Tibial artery (tissue), 4 donors: ENCODE measurements around the gene BAIAP2L1.

Experiments used
- DNase-seq, 2 donors: peaks; one replicate each; pipeline ENCODE4 v3.0.0-alpha.2; 2019
- H3K27ac ChIP-seq, 2 donors: fragments of 200-600 bp; sonication (generic) in 1 of 2; 1 replicate in 1 of 2; 2 replicates in 1 of 2; pipeline ENCODE4 v1.5.1; 2018 to 2019; ENCODE audit warnings: mild to moderate bottlenecking in 1 of 2
- H3K27me3 ChIP-seq, 2 donors: fragments of 200-600 bp; sonication (generic) in 1 of 2; one replicate each; pipeline versions ENCODE4 v1.5.1 to v1.6.0; 2016 to 2019
- H3K36me3 ChIP-seq, 3 donors: fragments of 200-600 bp; sonication (generic) in 2 of 3; one replicate each; pipeline ENCODE4 v1.5.1; 2016 to 2019; ENCODE audit warnings: mild to moderate bottlenecking in 2 of 3
- H3K4me1 ChIP-seq, 4 donors: fragments of 200-600 bp; sonication (generic) in 2 of 4; 1 replicate in 3 of 4; 2 replicates in 1 of 4; pipeline ENCODE4 v1.5.1; 2016 to 2019
- H3K4me3 ChIP-seq, 2 donors: fragments of 200-600 bp; sonication (generic) in 1 of 2; 1 replicate in 1 of 2; 2 replicates in 1 of 2; pipeline ENCODE4 v1.5.1; 2018 to 2019; ENCODE audit warnings: mild to moderate bottlenecking in 2 of 2
- H3K9me3 ChIP-seq, 3 donors: fragments of 200-600 bp; sonication (generic) in 1 of 3; one replicate each; pipeline ENCODE4 v1.5.1; 2016 to 2019
- intact Hi-C: fragments of 100-400 bp; cut with DNase I; formaldehyde crosslinking; loops from one replicate; pipeline ENCODE4 v1.15.0; 2023; ENCODE audit warnings: low total_unique reads
- TF ChIP-seq, protein P1 (sequence below), 2 experiments: fragments of 200-600 bp in 1 of 2; fragments of 450-650 bp in 1 of 2; IDR thresholded peaks; one replicate each; pipeline ENCODE4 v1.5.1; 2017 to 2019; ENCODE audit warnings: antibody characterized with exemption in 2 of 2, mild to moderate bottlenecking in 1 of 2, moderate library complexity in 1 of 2

The BAIAP2L1 gene

GRCh38 chr7:98282703-98283102 lies 118.2 kb downstream of the BAIAP2L1 start:
- H3K27ac ChIP-seq: peak overlapping the region; percentile 93 to 98
- no peaks in the 10 kb centered on the region for H3K27me3 ChIP-seq
- intact Hi-C loops: loop anchor here (5.0 kb wide), 1 partner anchor 1270 kb away; the partner anchor contains the start of gene FAM200A
- peaks cover 0 to 10% (median 4%) of the 10 kb centered on the region in 3 donors for H3K36me3 ChIP-seq
- TF ChIP-seq, protein P1, sequence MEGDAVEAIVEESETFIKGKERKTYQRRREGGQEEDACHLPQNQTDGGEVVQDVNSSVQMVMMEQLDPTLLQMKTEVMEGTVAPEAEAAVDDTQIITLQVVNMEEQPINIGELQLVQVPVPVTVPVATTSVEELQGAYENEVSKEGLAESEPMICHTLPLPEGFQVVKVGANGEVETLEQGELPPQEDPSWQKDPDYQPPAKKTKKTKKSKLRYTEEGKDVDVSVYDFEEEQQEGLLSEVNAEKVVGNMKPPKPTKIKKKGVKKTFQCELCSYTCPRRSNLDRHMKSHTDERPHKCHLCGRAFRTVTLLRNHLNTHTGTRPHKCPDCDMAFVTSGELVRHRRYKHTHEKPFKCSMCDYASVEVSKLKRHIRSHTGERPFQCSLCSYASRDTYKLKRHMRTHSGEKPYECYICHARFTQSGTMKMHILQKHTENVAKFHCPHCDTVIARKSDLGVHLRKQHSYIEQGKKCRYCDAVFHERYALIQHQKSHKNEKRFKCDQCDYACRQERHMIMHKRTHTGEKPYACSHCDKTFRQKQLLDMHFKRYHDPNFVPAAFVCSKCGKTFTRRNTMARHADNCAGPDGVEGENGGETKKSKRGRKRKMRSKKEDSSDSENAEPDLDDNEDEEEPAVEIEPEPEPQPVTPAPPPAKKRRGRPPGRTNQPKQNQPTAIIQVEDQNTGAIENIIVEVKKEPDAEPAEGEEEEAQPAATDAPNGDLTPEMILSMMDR (IDR thresholded peaks at IDR 0.05): no peak
- H3K4me1 ChIP-seq: peaks cover 12 to 61% (median 52%) of the 10 kb centered on the region in 4 donors
- no peak for DNase-seq
- H3K9me3 ChIP-seq: no peaks in the 10 kb centered on the region
- H3K4me3 ChIP-seq: peak overlapping the region; percentile 75 to 86

DNA sequence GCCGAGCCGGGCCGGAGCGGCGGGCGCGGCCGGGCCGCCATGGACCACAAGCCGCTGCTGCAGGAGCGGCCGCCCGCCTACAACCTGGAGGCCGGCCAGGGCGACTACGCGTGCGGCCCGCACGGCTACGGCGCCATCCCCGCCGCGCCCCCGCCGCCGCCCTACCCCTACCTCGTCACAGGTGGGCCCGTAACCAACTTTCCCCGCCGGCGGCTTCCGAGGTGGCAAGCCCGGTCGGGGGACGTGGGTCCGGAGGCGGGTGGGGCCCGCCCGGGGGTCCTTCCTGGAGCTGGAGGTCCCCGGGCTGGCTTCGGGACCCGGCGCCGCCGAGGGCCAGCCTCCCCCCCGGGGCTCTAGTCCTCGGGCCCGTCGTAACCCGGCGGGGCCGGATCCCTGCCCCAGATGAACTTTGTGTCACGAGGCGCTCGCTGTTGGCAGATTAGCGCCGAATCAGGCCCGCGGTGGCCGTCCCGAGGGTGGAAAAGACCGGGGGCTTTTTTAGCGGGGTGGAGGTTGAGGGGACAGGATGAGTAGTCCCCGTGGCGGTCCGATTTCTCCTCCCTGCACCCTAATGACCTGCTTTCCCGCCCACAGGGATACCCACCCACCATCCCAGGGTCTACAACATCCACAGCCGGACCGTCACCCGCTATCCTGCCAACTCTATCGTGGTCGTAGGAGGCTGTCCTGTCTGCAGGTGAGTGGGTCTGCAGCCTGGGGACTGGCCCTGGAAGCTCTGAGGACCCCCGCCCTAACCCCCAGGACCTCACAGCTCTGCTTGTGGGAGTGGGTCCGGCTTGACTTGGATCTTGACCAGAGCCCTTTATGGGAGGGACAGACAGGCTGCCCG lies 118.9 kb downstream of the BAIAP2L1 start:
- no peaks in the 10 kb centered on the region for H3K9me3 ChIP-seq
- intact Hi-C loops: loop anchor here (5.0 kb wide), 1 partner anchor 1270 kb away; the partner anchor contains the start of gene FAM200A
- H3K27ac ChIP-seq: peak overlapping the region; percentile 93 to 98
- H3K36me3 ChIP-seq: peaks cover 0 to 5% (median 0%) of the 10 kb centered on the region in 3 donors
- DNase-seq: peak in 1 of 2 donors; percentile 81
- peak overlapping the region; percentile 75 to 86 for H3K4me3 ChIP-seq
- TF ChIP-seq, protein P1 (IDR thresholded peaks at IDR 0.05): no peak
- peaks cover 11 to 56% (median 45%) of the 10 kb centered on the region in 4 donors for H3K4me1 ChIP-seq
- H3K27me3 ChIP-seq: no peaks in the 10 kb centered on the region

DNA sequence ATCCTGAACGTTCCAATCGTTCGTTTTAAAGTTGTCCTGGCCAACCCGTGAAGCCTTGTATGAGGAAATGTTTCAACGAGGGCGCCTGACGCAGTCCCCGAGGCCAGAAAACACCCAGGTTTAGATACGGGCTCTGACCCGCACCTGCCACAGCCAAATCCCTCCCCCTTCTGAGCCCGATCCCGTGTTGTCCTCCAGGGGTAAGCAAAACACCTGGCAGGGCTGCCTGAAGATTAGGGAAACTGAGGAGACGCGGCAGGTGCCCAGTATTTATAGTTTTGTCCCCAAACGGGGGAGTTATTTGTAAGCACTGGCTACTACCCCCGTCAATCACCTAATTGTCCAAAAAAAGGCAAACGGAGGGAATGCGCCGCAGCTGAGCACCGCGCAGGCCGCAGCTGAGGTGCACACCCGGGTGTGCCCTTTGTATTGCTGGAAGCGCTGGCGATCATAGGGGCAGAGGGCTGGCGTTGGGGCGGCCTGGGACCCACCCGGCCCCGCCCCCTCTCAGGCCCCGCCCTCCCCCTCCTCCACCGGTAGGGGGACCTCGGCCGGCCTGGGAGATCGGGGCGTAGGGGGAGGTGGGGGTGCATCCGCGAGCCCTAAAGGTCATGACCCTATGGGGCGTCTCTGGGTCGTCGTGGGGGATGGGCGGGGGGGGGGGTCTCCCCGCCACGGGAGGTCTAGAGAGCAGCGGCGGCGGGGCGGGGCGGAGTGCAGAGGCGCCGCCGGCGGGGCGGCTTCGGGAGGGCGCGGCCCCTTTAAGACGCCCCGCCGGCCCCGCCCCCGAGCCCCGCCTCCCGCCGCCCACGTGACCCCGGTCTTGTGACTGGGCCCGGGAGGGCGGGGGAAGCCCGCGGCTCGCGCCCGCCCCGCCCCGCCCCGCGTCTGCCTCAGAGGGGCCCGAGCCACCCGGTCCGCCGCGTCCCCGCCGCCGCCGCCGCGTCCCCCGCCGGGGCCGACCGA lies 119.8 kb downstream of the BAIAP2L1 start, which contains the start of gene BRI3:
Gene BRI3, plus strand, starts transcription at position 896 of the 966 bp plus-strand sequence. CDS start 110 bp downstream, outside the sequence.
- Histone ChIP-seq H3K4me3 (peak within 1 kb of the TSS; percentile 75 to 86), H3K27ac (peak within 1 kb of the TSS; percentile 93 to 98), H3K36me3 (peaks cover 0 to 4% (median 0%) of the 10 kb centered on the region in 3 donors), H3K4me1 (peaks cover 8 to 55% (median 36%) of the 10 kb centered on the region in 4 donors), H3K27me3 (no peaks in the 10 kb centered on the region), H3K9me3 (no peaks in the 10 kb centered on the region)
- intact Hi-C loops: loop anchor here (5.0 kb wide), 1 partner anchor 1271 kb away; the partner anchor contains the start of gene FAM200A
- peak; percentile 86 to 94 for DNase-seq
- TF ChIP-seq, protein P1 (IDR thresholded peaks at IDR 0.05): no peak

DNA sequence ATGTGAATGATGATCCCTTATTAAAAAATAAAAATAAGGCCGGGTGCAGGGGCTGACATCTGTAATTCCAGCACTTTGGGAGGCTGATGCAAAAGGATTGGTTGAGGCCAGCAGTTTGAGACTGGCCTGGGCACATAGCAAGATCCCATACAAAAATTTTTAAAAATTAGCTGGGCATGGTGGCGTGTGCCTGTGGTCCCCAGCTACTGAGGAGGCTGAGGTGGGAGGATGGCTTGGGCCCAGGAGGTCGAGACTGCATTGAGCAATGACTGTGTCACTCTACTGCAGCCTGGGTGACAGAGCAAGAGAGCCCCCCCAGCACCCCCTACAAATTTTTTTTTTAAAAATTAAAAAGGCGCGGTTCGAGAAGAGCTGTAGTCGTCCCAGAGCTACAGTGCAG lies 120.6 kb downstream of the BAIAP2L1 start:
- Histone ChIP-seq H3K27ac (peak overlapping the region; percentile 81 to 89), H3K27me3 (no peaks in the 10 kb centered on the region), H3K4me3 (peak overlapping the region; percentile 75 to 86), H3K9me3 (no peaks in the 10 kb centered on the region), H3K4me1 (peaks cover under 1 to 47% (median 28%) of the 10 kb centered on the region in 4 donors), H3K36me3 (no peaks in the 10 kb centered on the region)
- DNase-seq: no peak
- intact Hi-C loops: loop anchor here (5.0 kb wide), 1 partner anchor 1272 kb away; the partner anchor contains the start of gene FAM200A
- TF ChIP-seq, protein P1 (IDR thresholded peaks at IDR 0.05): no peak

DNA sequence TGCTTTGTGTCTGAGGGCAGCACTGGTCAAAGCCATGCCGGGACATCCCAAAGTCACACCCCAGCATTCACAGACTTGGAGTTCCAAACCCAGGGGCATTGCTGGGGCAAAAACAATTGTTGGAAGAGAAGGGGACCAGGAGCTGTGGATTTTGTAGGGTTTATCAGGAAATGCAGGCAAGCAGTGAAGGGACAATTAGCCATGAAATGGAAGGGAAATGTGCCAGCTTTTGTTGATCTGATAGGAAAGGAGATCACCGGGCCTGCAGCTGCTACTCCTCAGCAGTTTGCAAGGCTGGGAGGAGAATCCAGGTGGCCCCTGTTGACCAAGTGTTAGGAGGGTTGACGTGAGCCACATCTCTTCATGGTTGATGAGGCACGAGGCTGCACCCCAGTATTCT lies 122.0 kb downstream of the BAIAP2L1 start:
- TF ChIP-seq, protein P1 (IDR thresholded peaks at IDR 0.05): no peak
- intact Hi-C loops: no loop called here
- DNase-seq: no peak
- Histone ChIP-seq H3K27ac (no peak overlapping the region), H3K27me3 (no peaks in the 10 kb centered on the region), H3K4me3 (no peak overlapping the region), H3K4me1 (peaks cover 0 to 34% (median 16%) of the 10 kb centered on the region in 4 donors), H3K36me3 (no peaks in the 10 kb centered on the region), H3K9me3 (no peaks in the 10 kb centered on the region)
